SH-SY5Y (cell line): ENCODE measurements around the gene ZNF446.

Experiments used
- GATA2 ChIP-seq: IDR thresholded peaks from 2 replicates; pipeline ENCODE4 v1.6.1; 2011; ENCODE audit warnings: mild to moderate bottlenecking, low read depth, low read length
- GATA3 ChIP-seq: IDR thresholded peaks from 2 replicates; pipeline ENCODE4 v1.6.1; 2011; ENCODE audit warnings: low read depth, mild to moderate bottlenecking, low read length, moderate library complexity

The ZNF446 gene

DNA sequence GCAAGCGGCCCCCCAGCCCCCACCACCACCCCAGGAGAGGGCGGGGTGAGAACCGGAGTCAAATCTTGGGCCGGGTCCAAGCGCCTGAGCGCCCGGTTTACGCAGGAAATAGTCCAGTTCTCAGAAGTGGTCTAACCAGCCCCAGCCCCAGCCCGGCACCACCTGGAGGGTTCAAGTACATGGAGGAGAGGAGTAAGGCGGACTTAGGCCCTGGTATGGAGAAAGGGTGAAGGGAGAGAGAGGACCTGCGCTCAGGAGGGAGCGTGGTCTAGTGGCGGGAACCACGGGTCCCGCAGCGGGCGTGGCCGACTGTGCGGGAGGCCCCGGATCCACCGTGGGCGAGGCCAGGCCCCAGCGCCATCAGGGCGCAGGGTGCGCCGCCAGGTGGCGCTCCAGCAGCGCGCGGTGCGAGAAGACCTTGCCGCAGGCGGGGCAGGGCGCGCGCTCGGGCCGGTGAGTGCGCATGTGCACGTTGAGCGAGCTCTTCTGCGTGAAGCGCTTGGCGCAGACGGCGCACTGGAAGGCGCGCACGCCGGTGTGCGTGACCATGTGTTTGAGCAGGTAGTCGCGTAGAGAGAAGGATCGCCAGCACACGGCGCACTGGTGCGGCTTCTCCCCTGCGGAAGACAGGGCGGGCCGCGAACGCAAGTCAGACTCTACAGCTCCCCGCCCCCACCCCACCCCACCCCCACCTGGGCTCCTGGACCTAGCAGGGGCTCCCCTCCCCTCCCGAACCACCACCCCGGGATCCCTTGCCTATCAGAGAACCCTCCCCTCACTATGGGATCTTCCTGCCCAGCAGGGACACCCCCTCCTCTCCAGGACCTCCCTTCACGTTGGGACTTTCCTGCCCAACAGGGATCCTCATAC is 37.8 kb downstream of the ZNF446 start:
- no peak for TF ChIP-seq GATA3
- no peak for TF ChIP-seq GATA2

DNA sequence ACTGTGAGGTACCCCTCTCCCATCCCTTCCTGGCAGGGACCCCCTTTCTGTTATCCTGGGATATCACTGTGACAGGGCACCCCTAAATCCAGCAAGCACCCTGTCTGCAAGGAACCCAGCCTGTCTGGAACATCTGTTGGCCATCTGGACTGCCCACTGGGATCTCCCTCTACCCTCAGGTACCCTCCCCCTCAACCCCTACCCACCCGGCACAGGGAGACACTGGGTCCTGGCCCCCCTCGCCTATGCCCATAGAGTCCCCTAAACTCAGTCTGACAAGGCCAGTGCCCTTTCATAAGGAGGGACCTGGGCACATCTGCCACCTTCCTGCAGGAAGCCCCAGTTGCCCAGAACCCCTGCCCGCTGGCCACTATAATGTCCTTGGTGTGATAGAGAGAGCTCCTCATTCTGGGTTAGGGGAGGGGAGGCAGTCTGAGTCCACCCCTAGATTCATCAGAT is 38.4 kb downstream of the ZNF446 start:
- no peak for TF ChIP-seq GATA3
- TF ChIP-seq GATA2: no peak

DNA sequence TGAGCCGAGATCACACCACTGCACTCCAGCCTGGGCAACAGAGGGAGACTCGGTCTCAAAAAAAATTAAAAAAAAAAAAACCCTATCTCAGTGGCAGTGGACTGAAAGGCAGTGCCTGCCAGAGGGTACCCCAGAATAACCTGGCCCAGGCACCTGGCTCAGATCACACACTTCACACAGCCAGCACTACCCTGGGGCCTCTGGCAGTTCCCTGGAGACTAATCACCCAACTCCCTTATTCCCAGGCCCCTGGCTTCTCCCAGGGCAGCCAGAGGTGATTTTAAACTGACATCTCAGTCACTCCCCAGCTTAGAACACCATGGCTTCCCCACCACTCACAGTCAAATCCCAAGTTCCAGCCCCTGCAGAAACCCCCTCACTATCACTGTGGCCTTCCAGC is 39.1 kb downstream of the ZNF446 start:
- TF ChIP-seq GATA3 (no peak), GATA2 (no peak)

DNA sequence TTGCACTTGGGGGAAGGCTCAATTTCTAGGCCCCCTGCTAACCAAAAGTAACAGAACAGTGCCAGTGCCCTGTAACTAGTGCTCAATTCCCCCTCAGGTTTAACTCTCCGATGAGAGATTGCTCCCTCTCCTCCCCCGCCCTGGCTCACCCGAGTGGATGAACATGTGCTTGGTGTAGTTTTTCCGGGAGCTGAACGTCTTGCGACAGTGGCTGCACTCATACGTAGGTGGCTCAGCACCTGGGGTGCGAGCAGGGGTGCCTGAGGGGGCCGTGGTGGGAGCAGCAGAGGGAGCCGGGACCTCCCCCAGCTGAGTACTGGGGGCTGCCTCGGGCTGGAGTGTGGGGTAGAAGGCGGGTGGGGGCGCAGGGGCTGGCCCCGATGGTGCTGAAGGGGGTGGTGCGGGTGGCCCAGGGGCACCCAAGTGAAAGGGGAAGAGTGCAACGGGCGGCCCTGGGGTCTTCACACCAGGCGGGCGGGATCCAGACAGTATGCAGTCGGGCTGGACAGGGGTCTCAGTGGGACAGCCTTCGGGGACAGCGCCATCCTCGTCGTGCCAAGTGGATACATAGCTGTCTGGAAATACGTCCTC is 40.2 kb downstream of the ZNF446 start:
- TF ChIP-seq GATA2 (no peak), GATA3 (no peak)

DNA sequence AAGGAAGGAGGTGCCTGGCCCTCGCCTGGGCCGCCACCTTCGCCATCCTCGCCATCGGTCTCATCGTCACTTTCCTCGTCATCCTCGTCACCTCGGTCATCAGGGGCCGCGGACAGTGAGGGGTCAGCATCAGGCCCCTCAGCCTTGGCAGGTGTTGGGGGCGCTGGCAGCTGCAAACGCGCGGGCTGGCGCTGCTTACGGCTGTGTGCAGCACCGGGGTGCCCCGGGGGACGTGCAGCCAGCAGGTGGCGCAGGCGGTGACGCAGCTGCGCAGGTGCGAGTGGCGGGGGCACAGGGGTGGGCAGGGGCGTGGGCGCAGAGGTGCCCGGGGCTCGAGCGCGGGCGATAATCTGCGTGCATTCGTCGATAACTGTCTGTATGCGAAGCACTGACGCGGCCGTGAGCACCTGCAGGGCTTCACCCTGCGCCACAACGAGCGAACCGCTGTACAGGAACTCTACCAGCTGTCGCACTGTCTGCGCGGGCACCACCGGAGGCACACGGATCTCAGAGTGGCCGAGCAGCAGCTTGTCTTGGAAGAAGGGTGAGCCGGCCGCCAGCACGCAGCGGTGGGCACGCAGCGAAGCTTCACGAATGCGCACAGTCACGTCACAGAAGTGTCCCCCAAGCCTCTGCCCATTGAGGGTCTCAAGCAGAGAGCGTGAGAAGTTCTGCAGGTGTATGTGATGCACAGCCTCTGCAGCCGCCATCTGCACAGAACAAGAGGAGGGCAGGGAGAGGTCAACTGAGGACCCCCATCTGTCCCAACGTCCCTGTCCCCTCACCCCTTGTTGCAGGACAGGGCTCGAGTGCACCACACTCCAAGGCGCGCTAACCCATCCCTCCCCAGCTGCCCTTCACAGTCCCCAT is 41.0 kb downstream of the ZNF446 start:
- TF ChIP-seq GATA2 (no peak), GATA3 (no peak)

DNA sequence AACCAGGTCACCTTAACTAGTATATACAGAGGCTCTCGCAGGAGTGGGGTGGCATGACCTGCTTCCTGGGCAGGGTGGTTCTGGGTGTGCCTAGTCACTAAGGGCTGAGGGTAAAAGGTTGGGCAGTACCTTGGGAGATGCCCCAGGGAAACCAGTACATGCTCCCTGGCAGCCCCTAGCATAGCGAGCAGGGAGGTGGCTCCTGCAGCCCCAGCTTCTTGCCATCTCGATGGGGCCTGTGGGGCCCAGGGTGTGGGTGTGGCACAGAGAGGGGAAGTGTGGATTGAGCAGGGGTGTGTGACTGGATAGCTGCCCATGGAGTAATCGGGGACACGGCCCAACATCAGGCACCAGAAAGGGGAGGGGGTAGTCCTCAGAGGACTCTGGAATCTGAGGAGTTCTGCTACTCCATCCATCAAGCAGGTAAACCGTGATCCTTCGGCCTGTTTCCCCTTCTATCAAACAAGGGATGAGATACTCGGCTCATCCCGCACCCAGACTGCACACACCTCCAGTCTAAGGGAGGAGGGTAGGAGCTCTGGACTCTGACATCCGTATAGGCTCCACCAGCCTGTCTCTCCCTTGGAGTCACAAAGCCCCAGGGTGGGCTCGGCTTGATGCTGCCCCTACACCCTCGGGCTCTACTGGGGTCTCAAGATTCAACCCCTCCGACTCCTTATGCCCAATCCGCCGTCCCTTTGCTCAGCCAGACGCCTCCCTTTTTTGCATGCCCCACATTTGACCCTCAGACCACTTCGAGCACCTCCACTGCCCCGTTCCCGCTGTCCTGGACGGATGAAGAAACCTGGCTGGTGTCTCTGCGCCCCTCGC is 42.3 kb downstream of the ZNF446 start:
- no peak for TF ChIP-seq GATA2
- no peak for TF ChIP-seq GATA3

DNA sequence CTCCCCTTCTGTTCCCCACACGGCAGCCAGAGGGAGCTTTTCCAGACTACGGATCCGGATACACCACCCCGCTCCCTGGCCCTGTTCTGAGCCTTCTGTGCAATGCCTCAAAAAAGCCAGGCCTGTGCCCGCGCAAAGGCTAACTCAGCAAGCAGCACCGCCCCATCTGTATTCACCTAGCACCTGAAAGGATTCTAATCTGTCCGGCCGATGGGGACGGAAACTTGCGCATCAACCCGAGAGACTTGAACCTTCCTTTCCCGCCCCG is 42.9 kb downstream of the ZNF446 start:
- TF ChIP-seq GATA3 (no peak), GATA2 (no peak)

DNA sequence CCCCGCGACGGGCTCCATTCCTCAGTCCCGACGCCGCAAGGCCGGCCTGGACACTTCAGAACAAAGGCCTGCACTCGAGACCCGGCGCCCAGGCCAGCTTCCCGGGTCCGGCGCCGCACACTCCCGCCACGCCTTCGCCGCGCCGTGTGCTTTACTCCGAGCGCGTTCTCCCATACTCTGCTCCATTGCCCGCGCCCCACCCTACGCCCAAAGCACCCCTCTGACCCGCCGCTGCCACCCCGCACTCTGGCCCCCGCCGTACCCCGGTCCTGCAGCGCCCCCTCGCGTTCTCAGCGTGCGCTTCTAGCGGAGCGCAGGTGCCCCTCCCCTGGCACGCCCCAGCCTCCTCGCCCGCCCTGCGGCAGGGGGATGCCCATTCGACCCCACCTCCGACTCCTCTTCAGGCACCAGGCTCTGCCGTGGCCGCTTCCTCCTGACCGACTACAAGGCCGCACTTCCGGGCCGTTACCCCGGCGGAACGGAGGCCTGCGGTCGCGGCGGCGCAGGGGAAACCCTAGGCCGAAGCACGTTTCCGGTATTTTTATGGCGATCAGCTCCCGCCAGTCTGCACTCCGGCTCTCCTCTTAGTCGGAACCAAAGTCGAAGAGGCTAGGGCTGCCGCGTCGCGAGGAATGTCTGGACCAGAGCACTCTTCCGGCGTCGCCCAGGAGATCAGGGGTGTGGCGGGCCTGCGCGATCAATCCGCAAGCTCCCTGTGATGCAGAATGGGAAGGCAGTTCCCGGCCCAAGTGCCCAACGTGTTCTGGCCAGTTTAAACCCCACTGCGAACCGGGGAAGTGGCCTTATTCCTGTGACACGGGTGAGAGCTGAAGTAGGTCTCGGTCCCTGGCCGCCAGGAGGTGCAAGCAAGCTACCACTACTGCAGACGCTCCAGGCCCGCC is 43.5 kb downstream of the ZNF446 start, which contains the start of gene ZBTB45:
Gene ZBTB45 (minus strand): TSS at position 456 of the 902 bp plus-strand sequence. CDS start 2,137 bp downstream, outside the sequence.
- TF ChIP-seq GATA2 (no peak), GATA3 (no peak)

DNA sequence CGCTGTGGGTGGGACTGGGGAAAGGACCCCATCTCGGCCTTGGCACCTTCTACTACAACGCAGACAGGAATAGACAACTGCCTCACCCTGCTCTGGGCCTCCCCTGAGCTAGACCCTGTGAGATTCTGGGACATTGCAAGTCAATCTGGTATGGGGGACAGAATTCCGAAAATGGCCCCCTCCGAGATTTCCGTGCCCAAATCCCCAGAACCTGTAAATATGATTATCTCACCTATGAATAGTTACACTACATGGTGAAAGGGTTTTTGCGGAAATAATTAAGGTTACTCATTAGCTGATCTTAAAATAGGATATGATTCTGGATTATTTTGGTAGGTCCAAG is 44.1 kb downstream of the ZNF446 start:
- TF ChIP-seq GATA3: no peak
- no peak for TF ChIP-seq GATA2

DNA sequence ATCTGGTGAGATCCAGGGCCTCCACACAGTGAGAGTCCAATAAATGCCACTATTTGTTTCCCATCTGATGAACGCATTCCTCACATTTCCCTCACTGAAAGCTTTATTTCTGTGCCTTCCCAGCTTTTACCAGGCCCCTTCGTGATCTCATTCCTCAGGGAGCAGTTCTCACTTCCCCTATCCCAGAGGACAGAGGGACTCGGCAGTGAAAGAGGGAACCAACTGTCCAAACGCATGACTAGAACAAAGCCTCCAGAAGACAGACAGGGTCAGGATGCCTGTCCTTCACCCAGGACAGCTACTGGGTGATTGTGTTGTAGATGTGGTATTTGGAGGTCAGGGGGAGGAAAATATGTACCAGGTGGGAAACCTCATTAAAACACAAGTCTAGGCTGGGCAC is 45.5 kb downstream of the ZNF446 start:
- no peak for TF ChIP-seq GATA2
- TF ChIP-seq GATA3: no peak

DNA sequence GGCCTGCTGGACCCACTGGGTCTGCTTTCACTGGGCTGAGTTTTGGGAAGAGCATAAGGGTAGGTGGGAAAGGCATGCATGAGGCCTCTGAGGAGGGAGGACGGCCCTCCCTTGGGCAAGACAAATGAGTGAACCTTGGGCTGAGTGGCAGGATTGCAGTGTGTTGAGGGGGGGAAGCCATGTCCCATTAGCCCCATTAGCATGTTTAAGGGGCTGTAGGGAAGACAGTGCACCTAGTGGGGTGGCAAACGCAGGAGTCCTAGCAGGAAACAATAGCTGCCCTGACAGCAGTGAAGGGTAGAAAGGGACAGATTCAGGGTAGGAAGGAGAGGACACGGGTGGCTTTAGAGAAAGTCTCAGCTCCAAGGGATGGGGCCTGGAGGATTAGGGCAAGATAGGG is 46.6 kb downstream of the ZNF446 start:
- TF ChIP-seq GATA2: no peak

DNA sequence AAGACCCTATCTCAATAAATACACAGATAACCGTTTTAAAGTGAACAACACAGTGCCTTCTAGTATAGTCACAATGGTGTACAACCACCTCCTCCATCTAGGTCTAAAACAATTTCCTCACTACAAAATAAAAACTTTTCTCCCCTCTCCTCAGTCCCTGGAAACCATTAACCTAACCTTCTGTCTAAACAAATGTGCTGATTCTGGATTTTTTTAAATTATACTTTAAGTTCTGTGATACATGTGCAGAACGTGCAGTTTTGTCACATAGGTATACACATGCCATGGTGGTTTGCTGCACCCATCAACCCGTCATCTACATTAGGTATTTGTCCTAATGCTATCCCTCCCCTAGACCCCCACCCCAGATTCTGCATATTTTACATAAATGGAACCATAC is 53.3 kb downstream of the ZNF446 start:
- TF ChIP-seq GATA2 (no peak), GATA3 (no peak)
